H9 (cell line): ENCODE data around the gene CRHR1. TPM values are rescaled to one million over a fixed set of nuclear protein-coding genes. Genes with fewer than 3 reads are reported as not detected.

ENCODE experiments used
- DNase-seq: peaks from one replicate; pipeline ENCODE4 v3.0.0-alpha.2; 2017
- H2AFZ ChIP-seq: one replicate; pipeline ENCODE4 v1.6.1; 2013; ENCODE audit warnings: mild to moderate bottlenecking, low read length, control low read depth, moderate library complexity
- H2AK5ac ChIP-seq: 2 replicates; pipeline ENCODE4 v1.6.1; 2013; ENCODE audit warnings: low read length, control low read depth, mixed read lengths; ENCODE audit not compliant: insufficient read length
- H2BK120ac ChIP-seq: one replicate; pipeline ENCODE4 v1.6.1; 2013; ENCODE audit warnings: low read depth, mild to moderate bottlenecking, low read length, control low read depth, inconsistent platforms; ENCODE audit not compliant: poor library complexity, severe bottlenecking
- H2BK12ac ChIP-seq: 2 replicates; pipeline ENCODE4 v1.6.1; 2013; ENCODE audit warnings: low read length, control low read depth, mixed read lengths, low read depth; ENCODE audit not compliant: insufficient read length
- H2BK15ac ChIP-seq: 2 replicates; pipeline ENCODE4 v1.6.1; 2013; ENCODE audit warnings: low read depth, low read length, control low read depth
- H2BK20ac ChIP-seq: one replicate; pipeline ENCODE4 v1.6.1; 2013; ENCODE audit warnings: low read depth, mild to moderate bottlenecking, low read length, control low read depth, inconsistent platforms; ENCODE audit not compliant: poor library complexity, severe bottlenecking
- H2BK5ac ChIP-seq: 2 replicates; pipeline ENCODE4 v1.6.1; 2013; ENCODE audit warnings: low read length, control low read depth, mixed read lengths; ENCODE audit not compliant: insufficient read length
- H3K14ac ChIP-seq: 2 replicates; pipeline ENCODE4 v1.6.1; 2013; ENCODE audit warnings: low read length, control low read depth; ENCODE audit not compliant: insufficient read depth
- H3K18ac ChIP-seq: 2 replicates; pipeline ENCODE4 v1.6.1; 2013; ENCODE audit warnings: low read depth, mild to moderate bottlenecking, mixed read lengths, low read length, control low read depth; ENCODE audit not compliant: insufficient read length
- H3K23ac ChIP-seq: 2 replicates; pipeline ENCODE4 v1.6.1; 2013; ENCODE audit warnings: low read length, control low read depth, mixed read lengths, low read depth; ENCODE audit not compliant: insufficient read length
- H3K23me2 ChIP-seq: 2 replicates; pipeline ENCODE4 v1.6.1; 2013; ENCODE audit warnings: low read depth, mild to moderate bottlenecking, mixed read lengths, low read length, control low read depth; ENCODE audit not compliant: insufficient read length, poor library complexity, severe bottlenecking
- H3K27ac ChIP-seq: 2 replicates; pipeline ENCODE4 v1.5.1; 2013; ENCODE audit warnings: low read length, control low read depth, mixed read lengths, low read depth; ENCODE audit not compliant: insufficient read length
- H3K27me3 ChIP-seq: 2 replicates; pipeline ENCODE4 v1.6.1; 2013; ENCODE audit warnings: low read length, control low read depth, inconsistent platforms; ENCODE audit not compliant: insufficient read depth
- H3K4ac ChIP-seq: 2 replicates; pipeline ENCODE4 v1.6.1; 2013; ENCODE audit warnings: low read depth, mild to moderate bottlenecking, control low read depth, inconsistent platforms, low read length, moderate library complexity
- H3K4me1 ChIP-seq: 2 replicates; pipeline ENCODE4 v1.6.1; 2013; ENCODE audit warnings: low read length, control low read depth, inconsistent platforms; ENCODE audit not compliant: insufficient read depth
- H3K4me2 ChIP-seq: 2 replicates; pipeline ENCODE4 v1.6.1; 2013; ENCODE audit warnings: low read length, control low read depth, mixed read lengths; ENCODE audit not compliant: insufficient read length, insufficient read depth
- H3K56ac ChIP-seq: 2 replicates; pipeline ENCODE4 v1.6.1; 2013; ENCODE audit warnings: low read depth, mild to moderate bottlenecking, mixed read lengths, low read length, control low read depth; ENCODE audit not compliant: insufficient read length
- H3K79me1 ChIP-seq: 2 replicates; pipeline ENCODE4 v1.6.1; 2013; ENCODE audit warnings: low read depth, mild to moderate bottlenecking, moderate library complexity, low read length, control low read depth, inconsistent platforms; ENCODE audit not compliant: insufficient read depth, poor library complexity, severe bottlenecking
- H3K79me2 ChIP-seq: 2 replicates; pipeline ENCODE4 v1.6.1; 2013; ENCODE audit warnings: low read length, control low read depth, inconsistent platforms; ENCODE audit not compliant: insufficient read depth
- H3K9ac ChIP-seq: 2 replicates; pipeline ENCODE4 v1.6.1; 2013; ENCODE audit warnings: low read length, control low read depth, mixed read lengths; ENCODE audit not compliant: insufficient read length; ENCODE audit errors: extremely low read depth
- H3K9me3 ChIP-seq: one replicate; pipeline ENCODE4 v1.6.1; 2013; ENCODE audit warnings: low read depth, low read length, inconsistent platforms; ENCODE audit not compliant: control insufficient read depth
- H3T11ph ChIP-seq: one replicate; pipeline ENCODE4 v1.6.1; 2013; ENCODE audit warnings: mild to moderate bottlenecking, low read length, control low read depth, inconsistent platforms
- H4K20me1 ChIP-seq: one replicate; pipeline ENCODE4 v1.6.1; 2013; ENCODE audit not compliant: control insufficient read depth, insufficient read length, insufficient read depth
- H4K5ac ChIP-seq: 2 replicates; pipeline ENCODE4 v1.6.1; 2013; ENCODE audit warnings: low read depth, mild to moderate bottlenecking, mixed read lengths, low read length, control low read depth; ENCODE audit not compliant: insufficient read length
- H4K8ac ChIP-seq: replicated peaks from 2 replicates; pipeline ENCODE4 v1.6.1; 2013; ENCODE audit warnings: low read length, control low read depth, mixed read lengths, low read depth; ENCODE audit not compliant: insufficient read length
- H4K91ac ChIP-seq: 2 replicates; pipeline ENCODE4 v1.6.1; 2013; ENCODE audit warnings: low read depth, mild to moderate bottlenecking, moderate library complexity, mixed read lengths, low read length, control low read depth; ENCODE audit not compliant: insufficient read length
- H3K27ac Mint-ChIP-seq, 3 experiments: 2 replicates in 2 of 3; 3 replicates in 1 of 3; pipeline ENCODE4 v1.8.0; 2020 to 2021; ENCODE audit warnings: mixed read lengths in 3 of 3, mild to moderate bottlenecking in 1 of 3, moderate library complexity in 1 of 3
- H3K27me3 Mint-ChIP-seq: 2 replicates; pipeline ENCODE4 v1.8.0; 2021; ENCODE audit warnings: low read depth, mild to moderate bottlenecking, moderate library complexity, mixed read lengths
- H3K36me3 Mint-ChIP-seq, 3 experiments: 2 replicates in 2 of 3; 3 replicates in 1 of 3; pipeline ENCODE4 v1.8.0; 2020 to 2021; ENCODE audit warnings: low read depth in 3 of 3, mixed read lengths in 3 of 3; ENCODE audit not compliant: insufficient read depth in 1 of 3
- H3K4me1 Mint-ChIP-seq, 2 experiments: 2 replicates each; pipeline ENCODE4 v1.8.0; 2020; ENCODE audit warnings: mixed read lengths in 2 of 2
- H3K4me3 Mint-ChIP-seq, 2 experiments: 2 replicates in 1 of 2; 3 replicates in 1 of 2; pipeline ENCODE4 v1.8.0; 2020 to 2021; ENCODE audit warnings: mild to moderate bottlenecking in 2 of 2, mixed read lengths in 2 of 2, moderate library complexity in 1 of 2
- H3K9me3 Mint-ChIP-seq, 2 experiments: 2 replicates in 1 of 2; 3 replicates in 1 of 2; pipeline ENCODE4 v1.8.0; 2020; ENCODE audit warnings: mild to moderate bottlenecking in 2 of 2, mixed read lengths in 2 of 2, moderate library complexity in 1 of 2
- CTCF ChIP-seq: fragments of 200-600 bp; sonication (generic); conservative IDR thresholded peaks from 3 replicates; pipeline ENCODE4 v1.8.0; 2021; ENCODE audit warnings: antibody characterized with exemption, mild to moderate bottlenecking
- WGBS: extraction: QIAGEN DNeasy Blood & Tissue Kit; methylation state at CpG from one replicate; pipeline ENCODE4 v1.1.7; 2013; ENCODE audit warnings: missing lambda C conversion rate, low lambda C conversion rate, mixed read lengths; ENCODE audit not compliant: insufficient read length; ENCODE audit errors: extremely low coverage; 5-methylcytosine and 5-hydroxymethylcytosine counted together
- total RNA-seq: library from RNA; stranded (reverse); gene quantifications from 2 replicates; pipeline ENCODE4 v1.2.1, GENCODE V29; 2021

Gene CRHR1
- total RNA-seq, 1 experiment from 2014 or later, result 0.52 TPM

GRCh38 chr17:45877467-45877866 is 93.3 kb downstream of the CRHR1 start:
- Histone ChIP-seq H3K23me2 (no peaks in the 10 kb centered on the region), H4K20me1 (no peaks in the 10 kb centered on the region), H3K18ac (no peak overlapping the region), H3K23ac (no peak overlapping the region), H4K5ac (no peak overlapping the region), H3K56ac (no peak overlapping the region), H3K4me1 (no peaks in the 10 kb centered on the region), H4K91ac (no peak overlapping the region), H3K79me2 (no peaks in the 10 kb centered on the region), H4K8ac (no peak overlapping the region), H3T11ph (no peak overlapping the region), H2AFZ (no peak overlapping the region), H3K79me1 (no peaks in the 10 kb centered on the region), H3K14ac (no peak overlapping the region), H2BK12ac (no peak overlapping the region), H3K9ac (no peak overlapping the region), H3K27me3 (no peaks in the 10 kb centered on the region), H2AK5ac (no peak overlapping the region), H2BK5ac (no peak overlapping the region), H2BK20ac (no peak overlapping the region), H3K4me2 (no peak overlapping the region), H3K4ac (no peak overlapping the region), H2BK15ac (no peak overlapping the region), H3K9me3 (no peaks in the 10 kb centered on the region), H2BK120ac (no peak overlapping the region), H3K27ac (no peak overlapping the region)
- H3K9me3 Mint-ChIP-seq, result no peaks in the 10 kb centered on the region
- H3K27me3 Mint-ChIP-seq, result peaks cover 25% of the 10 kb centered on the region
- no peak overlapping the region for H3K27ac Mint-ChIP-seq
- peaks cover 0 to 2% of the 10 kb centered on the region in 2 experiments; a peak in 1 of 4 replicates for H3K4me1 Mint-ChIP-seq
- no peak for TF ChIP-seq CTCF
- no CpG with 5 or more reads among the region's 1 CpG for WGBS
- H3K4me3 Mint-ChIP-seq, result no peak overlapping the region
- DNase-seq, result no peak
- no peaks in the 10 kb centered on the region for H3K36me3 Mint-ChIP-seq
